ENCODE measurements around the gene FAM168B.
A peak's percentile ranks its signal among the peaks of the same experiment; 100 is the strongest.
"Not testable (repeated sequence)": the region's sequence is repeated elsewhere in the genome, so short reads cannot be mapped to it uniquely, and the experiment has no call there.

FAM168B gene

DNA sequence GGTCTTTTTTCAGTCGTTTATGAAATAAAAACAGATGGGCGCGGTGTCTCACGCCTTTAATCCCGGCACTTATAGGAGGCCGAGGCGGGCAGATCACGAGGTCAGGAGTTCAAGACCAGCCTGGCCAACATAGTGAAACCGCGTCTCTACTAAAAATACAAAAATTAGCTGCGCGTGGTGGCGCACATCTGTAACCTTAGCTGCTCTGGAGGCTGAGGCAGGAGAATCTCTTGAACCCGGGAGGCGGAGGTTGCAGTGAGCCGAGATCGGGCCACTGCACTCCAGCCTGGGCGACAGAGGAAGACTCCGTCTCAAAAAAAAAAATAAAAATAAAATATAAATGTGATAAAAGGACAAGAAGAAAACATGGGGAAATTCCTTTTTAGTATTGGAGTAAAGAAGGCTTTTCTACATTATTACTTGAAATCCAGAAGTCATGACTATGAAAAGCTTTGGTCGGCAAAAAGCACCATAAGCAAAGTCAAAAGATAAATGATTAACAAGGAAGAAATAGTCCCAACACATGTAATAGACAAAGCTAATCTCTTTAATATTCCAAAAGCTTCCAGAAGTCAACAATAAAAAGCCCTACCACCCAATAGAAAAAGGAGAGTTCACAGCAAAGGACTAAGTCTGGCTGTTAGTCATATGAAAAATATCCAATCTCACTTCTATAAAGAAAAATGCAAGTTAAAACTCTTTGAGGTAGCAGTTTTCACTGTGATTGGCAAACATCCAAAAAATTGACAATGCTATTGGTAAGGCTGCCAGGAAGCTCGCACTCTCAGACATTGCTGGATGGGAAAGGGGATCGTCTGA lies 1.4 kb upstream of the FAM168B start:
- peak; percentile 14 for DNase-seq

- DNase-seq = no peak
These were observed 619 bp upstream of the FAM168B start for GRCh38 chr2:131093696-131094462.

GRCh38 chr2:131092458-131093005 lies 728 bp downstream of the FAM168B start:
- DNase-seq = no peak

- DNase-seq = no peak
These were observed 7.6 kb downstream of the FAM168B start for GRCh38 chr2:131085646-131086045.

- no peak for DNase-seq
These were observed 12.1 kb downstream of the FAM168B start for GRCh38 chr2:131081190-131081589.

DNA sequence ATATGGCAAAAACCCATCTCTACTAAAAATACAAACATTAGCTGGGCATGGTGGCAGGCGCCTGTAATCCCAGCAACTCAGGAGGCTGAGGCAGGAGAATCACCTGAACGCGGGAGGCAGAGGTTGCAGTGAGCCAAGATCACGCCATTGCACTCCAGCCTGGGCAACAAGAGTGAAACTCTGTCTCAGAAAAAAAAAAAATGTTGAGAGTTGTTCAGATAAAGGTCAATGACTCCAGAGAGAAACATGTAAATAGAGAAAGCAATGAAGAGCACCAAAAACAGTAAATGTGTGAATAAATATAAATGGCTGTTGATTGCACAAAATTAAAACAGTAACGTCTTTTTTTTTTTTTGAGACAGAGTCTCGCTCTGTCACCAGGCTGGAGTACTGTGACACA lies 13.3 kb downstream of the FAM168B start:
- DNase-seq = not testable (repeated sequence)

DNA sequence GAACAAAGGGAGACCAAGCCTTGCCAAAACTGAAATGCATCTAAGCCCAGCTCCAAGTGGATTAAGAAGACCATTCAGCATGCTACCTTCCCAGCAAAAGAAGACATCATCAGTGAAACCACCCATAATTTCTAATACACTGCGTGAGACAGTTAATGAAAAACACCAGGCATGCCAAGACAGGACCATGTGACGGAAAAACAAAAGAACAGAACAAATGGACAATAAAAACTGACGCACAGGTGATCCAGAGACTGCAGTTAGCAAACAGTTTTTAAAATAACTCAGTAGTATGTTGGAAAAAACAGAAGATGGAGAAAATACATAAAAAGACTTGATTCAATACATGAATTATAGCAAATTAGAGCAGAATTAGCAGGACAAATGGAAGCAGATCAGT lies 15.3 kb downstream of the FAM168B start:
- no peak for DNase-seq

GRCh38 chr2:131077182-131077846 lies 15.9 kb downstream of the FAM168B start:
- no peak for DNase-seq

DNA sequence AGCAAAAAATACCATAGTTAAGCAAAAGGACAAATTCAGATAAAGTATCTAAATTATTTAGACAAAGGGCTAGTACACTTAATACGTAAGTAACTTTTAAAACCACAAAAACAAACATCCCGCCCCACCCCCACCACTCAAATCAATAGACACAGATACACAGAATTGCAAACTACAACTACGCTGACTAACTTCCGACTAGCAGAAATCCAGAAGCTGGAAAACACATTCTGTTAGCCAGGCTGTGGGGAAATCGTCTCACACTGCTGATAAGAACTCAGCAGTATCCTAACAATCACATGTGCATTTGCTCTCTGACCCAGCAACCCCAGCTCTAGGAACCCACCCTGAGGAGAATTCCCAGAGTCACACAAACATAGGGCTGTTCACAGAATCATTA lies 16.6 kb downstream of the FAM168B start:
- no peak for DNase-seq

DNA sequence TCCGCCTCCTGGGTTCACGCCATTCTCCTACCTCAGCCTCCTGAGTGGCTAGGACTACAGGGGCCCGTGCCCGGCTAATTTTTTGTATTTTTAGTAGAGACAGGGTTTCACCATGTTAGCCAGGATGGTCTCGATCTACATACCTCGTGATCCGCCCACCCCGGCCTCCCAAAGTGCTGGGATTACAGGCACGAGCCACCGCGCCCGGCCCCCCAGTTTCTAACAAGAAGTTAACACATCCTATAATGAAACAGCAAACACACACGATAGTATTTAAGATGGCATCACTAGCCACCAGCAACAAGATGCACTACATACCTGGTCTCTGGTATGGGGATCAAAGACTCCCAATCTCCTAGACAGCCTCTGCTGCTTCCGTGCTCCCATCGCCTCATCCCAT lies 17.7 kb downstream of the FAM168B start:
- DNase-seq = not testable (repeated sequence)

DNA sequence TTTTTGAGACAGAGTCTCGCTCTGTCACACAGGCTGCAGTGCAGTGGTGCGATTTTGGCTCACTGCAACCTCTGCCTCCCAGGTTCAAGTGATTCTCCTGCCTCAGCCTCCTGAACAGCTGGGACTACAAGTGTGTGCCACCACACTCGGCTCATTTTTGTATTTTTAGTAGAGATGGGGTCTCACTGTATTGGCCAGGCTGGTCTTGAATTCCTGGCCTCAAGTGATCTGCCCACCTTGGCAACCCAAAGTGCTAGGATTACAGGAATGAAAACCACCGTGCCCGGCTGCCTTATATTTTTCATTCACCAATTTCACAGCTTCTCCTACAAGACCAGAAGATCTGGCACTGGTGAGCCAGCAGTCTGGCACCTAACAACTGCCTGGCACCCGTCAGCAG lies 25.1 kb downstream of the FAM168B start:
- not testable (repeated sequence) for DNase-seq

- no peak for DNase-seq
These were observed 25.7 kb downstream of the FAM168B start for GRCh38 chr2:131067465-131068125.

- DNase-seq = no peak
These were observed 28.4 kb downstream of the FAM168B start for GRCh38 chr2:131064589-131065512.

GRCh38 chr2:131063501-131064283 lies 29.6 kb downstream of the FAM168B start:
- DNase-seq = no peak

GRCh38 chr2:131058920-131059319 lies 34.3 kb downstream of the FAM168B start:
- DNase-seq = no peak

- no peak for DNase-seq
These were observed 34.9 kb downstream of the FAM168B start for GRCh38 chr2:131058214-131058843.

- no peak for DNase-seq
These were observed 36.4 kb downstream of the FAM168B start for GRCh38 chr2:131056932-131057287.

DNA sequence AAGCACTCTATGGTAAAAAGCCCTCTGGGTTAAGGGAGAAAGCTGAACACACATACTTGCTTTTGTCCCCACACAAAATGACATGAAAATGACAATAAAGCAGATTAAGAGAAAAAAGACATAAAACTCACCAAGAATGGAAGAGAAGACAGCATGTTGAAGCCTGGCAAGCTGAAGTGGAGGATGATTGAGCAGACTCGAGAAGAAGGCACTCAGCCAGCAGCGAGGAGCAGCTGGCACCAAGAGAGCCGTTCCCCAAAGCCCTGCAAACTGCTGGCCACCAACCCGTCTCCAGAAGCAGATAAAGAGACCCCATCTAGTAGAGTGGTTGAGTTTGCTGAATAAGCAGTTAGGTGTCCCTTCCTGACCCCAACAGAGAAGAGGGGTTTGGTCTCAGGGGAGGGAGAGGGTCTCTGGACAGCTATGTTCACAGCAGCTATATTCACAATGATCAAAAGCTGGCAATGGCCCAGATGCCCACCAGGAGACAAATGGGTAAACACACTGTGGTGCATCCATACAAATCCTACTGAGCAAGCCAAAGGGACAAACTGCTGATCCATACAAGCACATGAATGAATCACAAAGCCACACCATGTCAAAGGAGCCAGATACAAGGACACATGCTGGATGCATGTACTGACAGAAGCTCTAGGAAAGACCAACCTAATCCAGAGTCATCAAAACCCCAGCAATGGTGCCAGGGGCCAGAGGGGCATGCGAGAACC lies 36.9 kb downstream of the FAM168B start:
- DNase-seq = peak; percentile 50

DNA sequence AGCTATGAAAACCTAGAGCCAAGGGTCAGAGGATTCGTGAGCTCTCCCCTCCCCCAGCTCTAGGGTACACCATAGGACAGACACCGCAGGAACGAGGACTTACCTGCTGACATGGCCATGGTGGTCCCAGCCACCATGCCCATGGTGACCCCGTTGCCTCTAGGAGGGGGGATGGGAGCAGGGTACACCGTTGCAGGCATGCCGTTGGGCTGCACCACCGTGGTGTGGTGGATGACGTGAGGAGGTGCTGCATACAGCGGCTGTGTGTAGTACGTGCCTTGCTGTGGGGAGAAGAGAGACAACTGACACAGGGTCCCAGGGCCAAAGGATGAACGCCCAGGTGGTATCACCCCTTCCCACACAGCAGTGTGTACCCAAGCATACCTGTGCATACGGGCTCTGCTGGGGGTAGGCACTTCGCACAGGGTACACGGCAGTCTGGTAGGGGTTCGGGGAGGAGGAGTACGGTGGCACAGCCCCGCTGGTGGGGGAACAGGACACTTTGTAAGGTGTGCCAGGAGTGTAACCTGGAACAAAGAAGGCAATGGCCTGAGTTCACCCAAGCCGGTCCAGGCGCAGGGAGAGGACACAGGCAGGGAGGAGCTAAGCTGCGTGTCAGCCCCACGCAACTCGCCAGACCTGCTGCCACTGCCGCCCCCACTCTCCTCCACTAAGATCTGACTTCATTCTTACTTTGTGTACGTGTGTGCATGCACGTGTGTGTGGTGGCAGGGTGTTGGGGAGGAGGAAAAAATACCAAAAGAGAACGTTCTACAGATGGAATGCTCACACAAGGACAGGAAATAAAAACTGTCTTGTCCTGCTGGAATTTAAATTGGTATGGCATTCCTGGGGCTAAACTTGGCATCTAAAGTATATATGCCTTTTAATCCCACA lies 37.8 kb downstream of the FAM168B start:
- DNase-seq = no peak
